ENCODE measurements around the gene DOLPP1.

Gene DOLPP1

DNA sequence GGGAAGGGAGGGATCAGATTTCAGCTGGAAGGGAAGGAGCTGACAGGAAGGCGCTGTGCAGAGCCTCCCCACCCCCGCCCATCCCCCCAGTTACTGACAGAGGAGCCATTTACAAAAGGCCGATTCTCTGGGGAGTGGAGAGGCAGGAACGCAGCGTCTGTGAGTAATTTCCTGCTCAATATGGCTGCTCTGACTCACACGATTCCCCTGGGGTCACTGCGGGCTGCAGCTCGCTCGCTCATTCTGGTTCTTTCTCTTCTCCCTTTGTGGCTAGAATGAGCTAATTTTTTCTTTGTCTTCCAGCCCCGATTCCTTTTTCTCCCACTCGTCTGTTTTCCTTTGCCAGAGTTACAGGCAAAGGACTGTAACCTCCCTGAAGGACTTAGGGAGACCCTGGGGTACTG, 59.1 kb downstream of the DOLPP1 start:
- Histone ChIP-seq H3K9me3 (ENCODE audit: control insufficient read depth, insufficient read depth, low read depth, low read length) (no peaks in the 10 kb centered on the region), H3K36me3 (ENCODE audit: control insufficient read depth in 2 of 2, insufficient read depth in 1 of 2, low read length in 2 of 2) (peaks cover 0 to 56% of the 10 kb centered on the region in 2 experiments; a peak in 2 of 3 replicates), H3K4me3 (ENCODE audit: low read depth, low read length) (peak overlapping the region; percentile 12), H3K4me1 (ENCODE audit: control insufficient read depth, insufficient read depth, low read length) (peaks cover 13% of the 10 kb centered on the region), H3K27ac (ENCODE audit: extremely low read depth, low read depth, low read length) (peak overlapping the region; percentile 100)
- CTCF ChIA-PET = interaction anchor here (0.5 to 23.6 kb wide), 25 partner anchors 9 to 647 kb away, joined by 3 to 507 read pairs (median 4); partner anchors contain the start of genes C9orf50, ENDOG, IER5L and NTMT1
- POLR2A ChIA-PET = interaction anchor here (0.5 to 3.7 kb wide), 18 partner anchors 9 to 486 kb away, joined by 3 to 42 read pairs (median 4); partner anchors contain the start of genes IER5L, NTMT1 and PTPA
- TF ChIP-seq ZNF350 (tag by site-specific recombination; IDR thresholded peaks at IDR 0.05) (no peak), ZIC2 (tag by site-specific recombination; IDR thresholded peaks at IDR 0.05) (peak; percentile 69), ZNF548 (tag by site-specific recombination; IDR thresholded peaks at IDR 0.05) (no peak), PRDM4 (tag by site-specific recombination; IDR thresholded peaks at IDR 0.05) (peak; percentile 77), ZNF580 (tag by site-specific recombination; IDR thresholded peaks at IDR 0.05) (no peak; the same call in 1 of the 2 replicates), ZNF391 (tag by site-specific recombination; IDR thresholded peaks at IDR 0.05; ENCODE audit: borderline replicate concordance, low read depth) (peak; percentile 74; the same call in 1 of the 2 replicates), YY2 (tag by site-specific recombination; IDR thresholded peaks at IDR 0.05) (peak; percentile 42; the same call in 1 of the 2 replicates), ZNF561 (tag by site-specific recombination; IDR thresholded peaks at IDR 0.05; ENCODE audit: borderline replicate concordance) (peak; percentile 97), KLF8 (tag by site-specific recombination; IDR thresholded peaks at IDR 0.05) (peak; percentile 93), BCL11A (tag by site-specific recombination; IDR thresholded peaks at IDR 0.05; ENCODE audit: low read depth) (peak; percentile 83), ATF2 (tag by site-specific recombination; IDR thresholded peaks at IDR 0.05; ENCODE audit: low read depth) (no peak), SP3 (tag by site-specific recombination; IDR thresholded peaks at IDR 0.05) (peak; percentile 45), ZNF398 (tag by site-specific recombination; IDR thresholded peaks at IDR 0.05) (peak; percentile 71), ZNF658 (tag by site-specific recombination; IDR thresholded peaks at IDR 0.05) (no peak), ZNF549 (tag by site-specific recombination; IDR thresholded peaks at IDR 0.05) (no peak), ZNF664 (tag by site-specific recombination; IDR thresholded peaks at IDR 0.05) (no peak), MZF1 (tag by site-specific recombination; IDR thresholded peaks at IDR 0.05; ENCODE audit: borderline replicate concordance) (0 out of 2 replicates have a peak, but pooled peaks have one; percentile 49), ZNF354C (tag by site-specific recombination; IDR thresholded peaks at IDR 0.05; ENCODE audit: borderline replicate concordance, low read depth) (no peak), WT1 (tag by site-specific recombination; IDR thresholded peaks at IDR 0.05) (peak; percentile 86), ZSCAN23 (tag by site-specific recombination; IDR thresholded peaks at IDR 0.05) (peak; percentile 75)
- TF ChIP-seq, protein P1, sequence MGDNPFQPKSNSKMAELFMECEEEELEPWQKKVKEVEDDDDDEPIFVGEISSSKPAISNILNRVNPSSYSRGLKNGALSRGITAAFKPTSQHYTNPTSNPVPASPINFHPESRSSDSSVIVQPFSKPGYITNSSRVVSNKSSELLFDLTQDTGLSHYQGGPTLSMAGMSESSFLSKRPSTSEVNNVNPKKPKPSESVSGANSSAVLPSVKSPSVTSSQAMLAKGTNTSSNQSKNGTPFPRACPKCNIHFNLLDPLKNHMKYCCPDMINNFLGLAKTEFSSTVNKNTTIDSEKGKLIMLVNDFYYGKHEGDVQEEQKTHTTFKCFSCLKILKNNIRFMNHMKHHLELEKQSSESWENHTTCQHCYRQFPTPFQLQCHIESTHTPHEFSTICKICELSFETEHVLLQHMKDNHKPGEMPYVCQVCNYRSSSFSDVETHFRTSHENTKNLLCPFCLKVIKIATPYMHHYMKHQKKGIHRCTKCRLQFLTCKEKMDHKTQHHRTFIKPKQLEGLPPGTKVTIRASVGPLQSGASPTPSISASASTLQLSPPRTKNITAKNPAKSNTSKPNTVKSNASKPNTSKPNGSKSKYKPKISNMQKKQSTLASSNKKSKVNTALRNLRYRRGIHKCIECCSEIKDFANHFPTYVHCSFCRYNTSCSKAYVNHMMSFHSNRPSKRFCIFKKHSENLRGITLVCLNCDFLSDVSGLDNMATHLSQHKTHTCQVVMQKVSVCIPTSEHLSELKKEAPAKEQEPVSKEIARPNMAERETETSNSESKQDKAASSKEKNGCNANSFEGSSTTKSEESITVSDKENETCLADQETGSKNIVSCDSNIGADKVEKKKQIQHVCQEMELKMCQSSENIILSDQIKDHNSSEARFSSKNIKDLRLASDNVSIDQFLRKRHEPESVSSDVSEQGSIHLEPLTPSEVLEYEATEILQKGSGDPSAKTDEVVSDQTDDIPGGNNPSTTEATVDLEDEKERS (tag by site-specific recombination; IDR thresholded peaks at IDR 0.05) = no peak
- TF ChIP-seq, protein P2, sequence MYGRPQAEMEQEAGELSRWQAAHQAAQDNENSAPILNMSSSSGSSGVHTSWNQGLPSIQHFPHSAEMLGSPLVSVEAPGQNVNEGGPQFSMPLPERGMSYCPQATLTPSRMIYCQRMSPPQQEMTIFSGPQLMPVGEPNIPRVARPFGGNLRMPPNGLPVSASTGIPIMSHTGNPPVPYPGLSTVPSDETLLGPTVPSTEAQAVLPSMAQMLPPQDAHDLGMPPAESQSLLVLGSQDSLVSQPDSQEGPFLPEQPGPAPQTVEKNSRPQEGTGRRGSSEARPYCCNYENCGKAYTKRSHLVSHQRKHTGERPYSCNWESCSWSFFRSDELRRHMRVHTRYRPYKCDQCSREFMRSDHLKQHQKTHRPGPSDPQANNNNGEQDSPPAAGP (tag by site-specific recombination; IDR thresholded peaks at IDR 0.05) = peak; percentile 92
- TF ChIP-seq, protein P3, sequence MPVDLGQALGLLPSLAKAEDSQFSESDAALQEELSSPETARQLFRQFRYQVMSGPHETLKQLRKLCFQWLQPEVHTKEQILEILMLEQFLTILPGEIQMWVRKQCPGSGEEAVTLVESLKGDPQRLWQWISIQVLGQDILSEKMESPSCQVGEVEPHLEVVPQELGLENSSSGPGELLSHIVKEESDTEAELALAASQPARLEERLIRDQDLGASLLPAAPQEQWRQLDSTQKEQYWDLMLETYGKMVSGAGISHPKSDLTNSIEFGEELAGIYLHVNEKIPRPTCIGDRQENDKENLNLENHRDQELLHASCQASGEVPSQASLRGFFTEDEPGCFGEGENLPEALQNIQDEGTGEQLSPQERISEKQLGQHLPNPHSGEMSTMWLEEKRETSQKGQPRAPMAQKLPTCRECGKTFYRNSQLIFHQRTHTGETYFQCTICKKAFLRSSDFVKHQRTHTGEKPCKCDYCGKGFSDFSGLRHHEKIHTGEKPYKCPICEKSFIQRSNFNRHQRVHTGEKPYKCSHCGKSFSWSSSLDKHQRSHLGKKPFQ (tag by site-specific recombination; IDR thresholded peaks at IDR 0.05) = peak; percentile 82
- TF ChIP-seq, protein P4, sequence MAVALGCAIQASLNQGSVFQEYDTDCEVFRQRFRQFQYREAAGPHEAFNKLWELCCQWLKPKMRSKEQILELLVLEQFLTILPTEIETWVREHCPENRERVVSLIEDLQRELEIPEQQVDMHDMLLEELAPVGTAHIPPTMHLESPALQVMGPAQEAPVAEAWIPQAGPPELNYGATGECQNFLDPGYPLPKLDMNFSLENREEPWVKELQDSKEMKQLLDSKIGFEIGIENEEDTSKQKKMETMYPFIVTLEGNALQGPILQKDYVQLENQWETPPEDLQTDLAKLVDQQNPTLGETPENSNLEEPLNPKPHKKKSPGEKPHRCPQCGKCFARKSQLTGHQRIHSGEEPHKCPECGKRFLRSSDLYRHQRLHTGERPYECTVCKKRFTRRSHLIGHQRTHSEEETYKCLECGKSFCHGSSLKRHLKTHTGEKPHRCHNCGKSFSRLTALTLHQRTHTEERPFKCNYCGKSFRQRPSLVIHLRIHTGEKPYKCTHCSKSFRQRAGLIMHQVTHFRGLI (tag by site-specific recombination; IDR thresholded peaks at IDR 0.05) = peak; percentile 51; the same call in 1 of the 2 replicates

Measured in HEK293 (cell line).